Kasumi-1 (cell line): ENCODE data around the gene ABAT.
"Not testable (repeated sequence)": the region's sequence is repeated elsewhere in the genome, so short reads cannot be mapped to it uniquely, and the experiment has no call there.

Source experiments
- DNase-seq, 2 experiments: peaks; one replicate each; lab custom pipeline; 2025; lab: John Stamatoyannopoulos, UW

The ABAT gene

GRCh38 chr16:8742068-8742467, 67.7 kb downstream of the ABAT start:
- DNase-seq = no peak

- DNase-seq = not testable (repeated sequence)
Observed at GRCh38 chr16:8748944-8749343, 74.5 kb downstream of the ABAT start.

- no peak for DNase-seq
Observed at GRCh38 chr16:8751481-8752311, 77.3 kb downstream of the ABAT start.

- DNase-seq = no peak
Observed at GRCh38 chr16:8752706-8753105, 78.3 kb downstream of the ABAT start.

- DNase-seq = no peak
Observed at GRCh38 chr16:8753416-8754054, 79.1 kb downstream of the ABAT start.

- no peak for DNase-seq
Observed at GRCh38 chr16:8756755-8757154, 82.3 kb downstream of the ABAT start.

GRCh38 chr16:8758022-8758421, 83.6 kb downstream of the ABAT start:
- DNase-seq = no peak

GRCh38 chr16:8760021-8760420, 85.6 kb downstream of the ABAT start:
- DNase-seq = no peak

- no peak for DNase-seq
Observed at GRCh38 chr16:8761078-8761477, 86.7 kb downstream of the ABAT start.

GRCh38 chr16:8762254-8762653, 87.8 kb downstream of the ABAT start:
- DNase-seq = no peak

- no peak for DNase-seq
Observed at GRCh38 chr16:8763083-8763482, 88.7 kb downstream of the ABAT start.

- no peak for DNase-seq
Observed at GRCh38 chr16:8763899-8764298, 89.5 kb downstream of the ABAT start.

- no peak for DNase-seq
Observed at GRCh38 chr16:8764525-8765250, 90.3 kb downstream of the ABAT start.

- DNase-seq = no peak
Observed at GRCh38 chr16:8767176-8767575, 92.8 kb downstream of the ABAT start.

GRCh38 chr16:8768283-8768682, 93.9 kb downstream of the ABAT start:
- DNase-seq = no peak

- DNase-seq = no peak
Observed at GRCh38 chr16:8768692-8769091, 94.3 kb downstream of the ABAT start.

GRCh38 chr16:8773537-8773936, 99.1 kb downstream of the ABAT start:
- no peak for DNase-seq

- DNase-seq = no peak
Observed at GRCh38 chr16:8774208-8774607, 99.8 kb downstream of the ABAT start.

- DNase-seq = no peak
Observed at GRCh38 chr16:8775359-8775758, 100.9 kb downstream of the ABAT start.

GRCh38 chr16:8776129-8776584, 101.7 kb downstream of the ABAT start:
- DNase-seq = no peak

- DNase-seq = no peak
Observed at GRCh38 chr16:8777217-8777616, 102.8 kb downstream of the ABAT start.

- no peak for DNase-seq
Observed at GRCh38 chr16:8781797-8782196, 107.4 kb downstream of the ABAT start.

- DNase-seq = no peak
Observed at GRCh38 chr16:8782673-8783072, 108.3 kb downstream of the ABAT start.
